RWPE1 (cell line): ENCODE data around the gene SNTG2.

Experiments
- CTCF ChIA-PET: fragments of 350-600 bp; sonication (Branson Sonifier 250); formaldehyde crosslinking; extraction: SDS; loops from one replicate; lab custom pipeline; 2021; lab: Yijun Ruan, JAX
- POLR2A ChIA-PET: fragments of 400-600 bp; formaldehyde crosslinking; extraction: SDS; loops from one replicate; lab custom pipeline; 2020; ENCODE audit warnings: antibody characterized with exemption; ENCODE audit not compliant: low non-redundant PET; lab: Yijun Ruan, JAX
- DNase-seq: peaks from one replicate; pipeline ENCODE4 v3.0.0; 2012; ENCODE audit warnings: low spot score
- H3K27ac ChIP-seq: fragments of 450-650 bp; 2 replicates; pipeline ENCODE4 v1.5.1; 2017
- CTCF ChIP-seq: fragments of 450-650 bp; conservative IDR thresholded peaks from 2 replicates; pipeline ENCODE4 v1.5.1; 2017; ENCODE audit warnings: low read depth, mild to moderate bottlenecking

The SNTG2 gene

GRCh38 chr2:919672-920071, 31.0 kb upstream of the SNTG2 start:
- ChIA-PET POLR2A (no interaction called here), CTCF (no interaction called here)
- H3K27ac ChIP-seq, result no peak overlapping the region
- TF ChIP-seq CTCF, result no peak
- DNase-seq, result no peak

GRCh38 chr2:920573-920972, 30.1 kb upstream of the SNTG2 start:
- H3K27ac ChIP-seq, result no peak overlapping the region
- no peak for TF ChIP-seq CTCF
- CTCF ChIA-PET, result no interaction called here
- POLR2A ChIA-PET, result no interaction called here
- no peak for DNase-seq

GRCh38 chr2:920999-921398, 29.6 kb upstream of the SNTG2 start:
- no peak for DNase-seq
- no peak for TF ChIP-seq CTCF
- POLR2A ChIA-PET, result no interaction called here

GRCh38 chr2:922185-922584, 28.5 kb upstream of the SNTG2 start:
- H3K27ac ChIP-seq, result no peak overlapping the region
- no peak for TF ChIP-seq CTCF
- DNase-seq, result no peak
- ChIA-PET POLR2A (no interaction called here), CTCF (no interaction called here)

More at GRCh38 chr2:920999-921398, 29.6 kb upstream of the SNTG2 start:
- no peak overlapping the region for H3K27ac ChIP-seq
- CTCF ChIA-PET, result no interaction called here

GRCh38 chr2:923832-924601, 26.6 kb upstream of the SNTG2 start:
- TF ChIP-seq CTCF, result no peak
- ChIA-PET POLR2A (interaction anchor here (0.6 kb wide), 1 partner anchor 37 kb away, joined by 8 read pairs; no protein-coding TSS in a partner anchor), CTCF (no interaction called here)
- no peak for DNase-seq
- H3K27ac ChIP-seq, result no peak overlapping the region

GRCh38 chr2:924701-925100, 25.9 kb upstream of the SNTG2 start:
- POLR2A ChIA-PET, result no interaction called here
- CTCF ChIA-PET, result no interaction called here
- no peak for DNase-seq
- no peak for TF ChIP-seq CTCF
- no peak overlapping the region for H3K27ac ChIP-seq
